DOHH2 (cell line): ENCODE data around the gene TCF19.
"Not testable (repeated sequence)": the region's sequence is repeated elsewhere in the genome, so short reads cannot be mapped to it uniquely, and the experiment has no call there.

Experiments
- EZH2phosphoT487 ChIP-seq: fragments of 200-600 bp; sonication (generic); IDR thresholded peaks from 2 replicates; pipeline ENCODE4 v1.6.1; 2017; ENCODE audit warnings: borderline replicate concordance, mild to moderate bottlenecking, antibody characterized with exemption, low read length, moderate library complexity, mixed read lengths
- TF ChIP-seq, protein P1 (sequence below): fragments of 200-600 bp; sonication (generic); IDR thresholded peaks from one replicate; pipeline ENCODE4 v1.5.1; 2014; ENCODE audit warnings: antibody characterized with exemption, mild to moderate bottlenecking, low read depth, low read length; ENCODE audit not compliant: poor library complexity, severe bottlenecking

DNA sequence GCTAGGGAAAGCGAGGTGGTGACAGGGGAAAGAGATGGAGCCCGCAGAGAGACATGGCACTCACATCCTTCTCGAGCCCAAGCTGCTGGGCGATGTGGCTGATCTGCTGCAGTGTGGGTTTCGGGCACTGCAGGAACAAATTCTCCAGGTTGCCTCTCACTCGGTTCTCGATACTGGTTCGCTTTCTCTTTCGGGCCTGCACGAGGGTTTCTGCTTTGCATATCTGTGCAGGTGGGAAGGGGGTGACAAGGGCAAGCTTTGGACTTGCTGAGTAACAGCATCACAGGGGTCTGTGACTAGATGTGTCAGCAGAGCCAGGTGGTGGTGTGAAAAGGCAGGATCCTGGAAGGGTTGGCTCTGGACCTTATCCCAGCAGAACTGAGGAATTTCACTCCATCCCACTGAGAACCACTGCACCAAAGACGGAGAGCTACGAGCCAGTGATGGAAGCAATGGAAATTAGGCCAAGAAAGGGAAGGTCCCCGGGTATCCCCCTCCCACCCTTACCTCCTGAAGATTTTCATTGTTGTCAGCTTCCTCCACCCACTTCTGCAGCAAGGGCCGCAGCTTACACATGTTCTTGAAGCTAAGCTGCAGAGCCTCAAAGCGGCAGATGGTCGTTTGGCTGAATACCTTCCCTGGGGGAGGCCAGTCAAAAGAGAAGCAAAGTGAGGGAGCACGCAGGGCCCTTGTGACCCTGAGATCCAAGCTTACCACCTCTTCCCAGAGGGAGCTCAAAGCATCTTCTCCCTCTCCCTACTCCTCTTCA lies 6.9 kb downstream of the TCF19 start:
- TF ChIP-seq, protein P1, sequence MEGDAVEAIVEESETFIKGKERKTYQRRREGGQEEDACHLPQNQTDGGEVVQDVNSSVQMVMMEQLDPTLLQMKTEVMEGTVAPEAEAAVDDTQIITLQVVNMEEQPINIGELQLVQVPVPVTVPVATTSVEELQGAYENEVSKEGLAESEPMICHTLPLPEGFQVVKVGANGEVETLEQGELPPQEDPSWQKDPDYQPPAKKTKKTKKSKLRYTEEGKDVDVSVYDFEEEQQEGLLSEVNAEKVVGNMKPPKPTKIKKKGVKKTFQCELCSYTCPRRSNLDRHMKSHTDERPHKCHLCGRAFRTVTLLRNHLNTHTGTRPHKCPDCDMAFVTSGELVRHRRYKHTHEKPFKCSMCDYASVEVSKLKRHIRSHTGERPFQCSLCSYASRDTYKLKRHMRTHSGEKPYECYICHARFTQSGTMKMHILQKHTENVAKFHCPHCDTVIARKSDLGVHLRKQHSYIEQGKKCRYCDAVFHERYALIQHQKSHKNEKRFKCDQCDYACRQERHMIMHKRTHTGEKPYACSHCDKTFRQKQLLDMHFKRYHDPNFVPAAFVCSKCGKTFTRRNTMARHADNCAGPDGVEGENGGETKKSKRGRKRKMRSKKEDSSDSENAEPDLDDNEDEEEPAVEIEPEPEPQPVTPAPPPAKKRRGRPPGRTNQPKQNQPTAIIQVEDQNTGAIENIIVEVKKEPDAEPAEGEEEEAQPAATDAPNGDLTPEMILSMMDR = not testable (repeated sequence)
- not testable (repeated sequence) for TF ChIP-seq EZH2phosphoT487
